Measurements from ENCODE around the gene ATP6V1D. TPM values are rescaled to one million over a fixed set of nuclear protein-coding genes. Genes with fewer than 3 reads are reported as not detected.
A peak's percentile ranks its signal among the peaks of the same experiment; 100 is the strongest.
"Not testable (repeated sequence)": the region's sequence is repeated elsewhere in the genome, so short reads cannot be mapped to it uniquely, and the experiment has no call there.

The ATP6V1D gene
- total and polyA plus RNA-seq, 9 donors = 60.9 to 80.6 (median 69.2) TPM

- Histone ChIP-seq H3K27ac (ENCODE audit: low read length) (no peak overlapping the region), H3K9me3 (replicated peaks; ENCODE audit: control insufficient read depth, low read depth, low read length) (no peaks in the 10 kb centered on the region), H3K4me1 (ENCODE audit: control insufficient read depth, insufficient read depth, low read length) (no peaks in the 10 kb centered on the region), H3K27me3 (ENCODE audit: control insufficient read depth, insufficient read depth, low read length) (no peaks in the 10 kb centered on the region), H3K36me3 (ENCODE audit: control insufficient read depth, insufficient read depth, low read length) (peaks cover 28% of the 10 kb centered on the region), H3K4me3 (ENCODE audit: low read length) (no peak overlapping the region)
- no peak for DNase-seq
Observed at GRCh38 chr14:67345583-67345982, 14.0 kb downstream of the ATP6V1D start.

DNA sequence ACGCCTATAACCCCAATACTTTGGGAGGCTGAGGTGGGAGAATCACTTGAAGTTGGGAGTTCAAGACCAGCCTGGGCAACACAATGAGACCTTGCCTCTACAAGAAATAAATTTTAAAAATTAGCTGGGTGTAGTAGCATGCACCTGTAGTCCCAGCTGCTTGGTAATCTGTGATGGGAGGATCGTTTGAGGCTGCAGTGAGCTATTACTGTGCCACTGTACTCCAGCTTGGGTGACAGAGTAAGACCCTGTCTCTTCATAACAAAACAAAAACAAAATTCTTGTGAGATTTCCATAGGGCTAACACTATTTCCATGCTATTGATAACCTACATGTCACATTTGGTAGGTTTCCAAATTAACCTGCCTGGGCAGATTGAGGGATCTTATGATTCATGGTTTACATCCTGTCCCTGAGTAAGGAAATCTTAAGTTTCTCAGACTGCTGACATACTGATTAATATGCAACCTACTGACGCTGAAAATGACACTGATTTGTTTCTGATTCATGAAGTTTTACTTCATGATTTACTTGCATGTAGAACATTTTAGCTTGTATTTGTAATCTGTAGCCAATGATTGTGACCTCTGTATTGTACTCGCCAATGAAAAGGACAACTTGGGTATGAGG, 15.9 kb downstream of the ATP6V1D start:
- no peaks in the 10 kb centered on the region for H3K27me3 ChIP-seq (ENCODE audit: control insufficient read depth, insufficient read depth, low read length)
- no CpG with 5 or more reads among the region's 4 CpGs for WGBS (ENCODE audit: insufficient coverage)
- peaks cover 23% of the 10 kb centered on the region for H3K36me3 ChIP-seq (ENCODE audit: control insufficient read depth, insufficient read depth, low read length)
- H3K9me3 ChIP-seq (replicated peaks; ENCODE audit: control insufficient read depth, low read depth, low read length) = no peaks in the 10 kb centered on the region
- DNase-seq = no peak
- H3K27ac ChIP-seq (ENCODE audit: low read length) = no peak overlapping the region
- H3K4me1 ChIP-seq (ENCODE audit: control insufficient read depth, insufficient read depth, low read length) = no peaks in the 10 kb centered on the region
- H3K4me3 ChIP-seq (ENCODE audit: low read length) = no peak overlapping the region

GRCh38 chr14:67341231-67341630, 18.4 kb downstream of the ATP6V1D start:
- not testable (repeated sequence) for H3K4me1 ChIP-seq (ENCODE audit: control insufficient read depth, insufficient read depth, low read length); H3K4me3 ChIP-seq (ENCODE audit: low read length); H3K27me3 ChIP-seq (ENCODE audit: control insufficient read depth, insufficient read depth, low read length); DNase-seq; H3K9me3 ChIP-seq (replicated peaks; ENCODE audit: control insufficient read depth, low read depth, low read length); H3K27ac ChIP-seq (ENCODE audit: low read length)
- 97% methylated on average over 13 of the region's 31 CpGs for WGBS (ENCODE audit: insufficient coverage)
- H3K36me3 ChIP-seq (ENCODE audit: control insufficient read depth, insufficient read depth, low read length) = peaks cover 33% of the 10 kb centered on the region

- Histone ChIP-seq H3K4me3 (ENCODE audit: low read length) (no peak overlapping the region), H3K9me3 (replicated peaks; ENCODE audit: control insufficient read depth, low read depth, low read length) (no peaks in the 10 kb centered on the region), H3K4me1 (ENCODE audit: control insufficient read depth, insufficient read depth, low read length) (no peaks in the 10 kb centered on the region), H3K36me3 (ENCODE audit: control insufficient read depth, insufficient read depth, low read length) (peaks cover 37% of the 10 kb centered on the region), H3K27ac (ENCODE audit: low read length) (no peak overlapping the region), H3K27me3 (ENCODE audit: control insufficient read depth, insufficient read depth, low read length) (no peaks in the 10 kb centered on the region)
- no CpG with 5 or more reads among the region's 2 CpGs for WGBS (ENCODE audit: insufficient coverage)
- DNase-seq = no peak
Observed at GRCh38 chr14:67335781-67336180, 23.8 kb downstream of the ATP6V1D start.

DNA sequence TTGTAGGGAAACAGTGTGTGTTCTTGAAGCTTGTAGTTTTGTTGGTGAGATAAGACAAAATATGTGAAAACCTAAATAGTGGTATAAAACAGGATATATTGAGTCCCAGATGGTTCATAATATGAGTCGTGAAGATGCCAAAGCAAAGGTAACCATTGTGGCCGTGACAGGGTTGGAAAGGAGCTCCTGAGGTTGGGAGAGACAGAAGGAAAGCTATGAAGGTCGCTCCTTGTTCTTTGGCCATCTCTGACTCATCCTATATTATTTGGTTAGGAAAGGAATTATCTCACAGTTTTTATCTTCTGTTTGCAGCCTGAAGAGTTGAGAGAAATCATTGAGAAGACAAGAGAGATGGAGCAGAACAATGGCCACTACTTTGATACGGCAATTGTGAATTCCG, 27.1 kb downstream of the ATP6V1D start:
- H3K27ac ChIP-seq (ENCODE audit: low read length) = no peak overlapping the region
- 100% methylated on average over 1 of the region's 5 CpGs for WGBS (ENCODE audit: insufficient coverage)
- peaks cover 22% of the 10 kb centered on the region for H3K36me3 ChIP-seq (ENCODE audit: control insufficient read depth, insufficient read depth, low read length)
- no peaks in the 10 kb centered on the region for H3K27me3 ChIP-seq (ENCODE audit: control insufficient read depth, insufficient read depth, low read length)
- no peak for DNase-seq
- no peaks in the 10 kb centered on the region for H3K4me1 ChIP-seq (ENCODE audit: control insufficient read depth, insufficient read depth, low read length)
- H3K9me3 ChIP-seq (replicated peaks; ENCODE audit: control insufficient read depth, low read depth, low read length) = no peaks in the 10 kb centered on the region
- H3K4me3 ChIP-seq (ENCODE audit: low read length) = no peak overlapping the region

GRCh38 chr14:67331368-67332125, 28.1 kb downstream of the ATP6V1D start:
- no peak overlapping the region for H3K27ac ChIP-seq (ENCODE audit: low read length)
- no CpG with 5 or more reads among the region's 5 CpGs for WGBS (ENCODE audit: insufficient coverage)
- no peak for DNase-seq
- H3K4me1 ChIP-seq (ENCODE audit: control insufficient read depth, insufficient read depth, low read length) = no peaks in the 10 kb centered on the region
- H3K36me3 ChIP-seq (ENCODE audit: control insufficient read depth, insufficient read depth, low read length) = peaks cover 16% of the 10 kb centered on the region
- H3K27me3 ChIP-seq (ENCODE audit: control insufficient read depth, insufficient read depth, low read length) = no peaks in the 10 kb centered on the region
- H3K4me3 ChIP-seq (ENCODE audit: low read length) = no peak overlapping the region
- H3K9me3 ChIP-seq (replicated peaks; ENCODE audit: control insufficient read depth, low read depth, low read length) = no peaks in the 10 kb centered on the region

DNA sequence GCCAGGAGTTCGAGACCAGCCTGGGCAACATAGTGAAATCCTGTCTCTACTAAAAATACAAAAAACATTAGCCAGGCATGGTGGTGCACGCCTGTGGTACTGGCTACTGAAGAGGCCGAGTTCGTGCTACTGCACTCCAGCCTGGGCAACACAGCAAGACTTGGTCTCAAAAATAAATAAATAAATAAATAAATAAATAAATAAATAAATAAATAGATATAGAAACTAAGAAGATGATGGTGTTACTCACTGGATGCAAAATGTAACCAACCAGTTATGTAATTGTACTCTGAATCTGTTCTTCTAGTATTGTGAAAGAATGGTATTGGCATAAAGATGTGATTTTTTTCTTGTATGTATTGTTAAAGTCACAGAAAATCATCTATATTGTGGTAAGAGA, 29.9 kb downstream of the ATP6V1D start:
- not testable (repeated sequence) for H3K9me3 ChIP-seq (replicated peaks; ENCODE audit: control insufficient read depth, low read depth, low read length); DNase-seq; H3K4me3 ChIP-seq (ENCODE audit: low read length); H3K27ac ChIP-seq (ENCODE audit: low read length); H3K4me1 ChIP-seq (ENCODE audit: control insufficient read depth, insufficient read depth, low read length); H3K27me3 ChIP-seq (ENCODE audit: control insufficient read depth, insufficient read depth, low read length)
- peaks cover 11% of the 10 kb centered on the region for H3K36me3 ChIP-seq (ENCODE audit: control insufficient read depth, insufficient read depth, low read length)
- no CpG with 5 or more reads among the region's 4 CpGs for WGBS (ENCODE audit: insufficient coverage)

GRCh38 chr14:67319142-67319541, 40.5 kb downstream of the ATP6V1D start:
- Histone ChIP-seq H3K27me3 (ENCODE audit: control insufficient read depth, insufficient read depth, low read length) (no peaks in the 10 kb centered on the region), H3K4me1 (ENCODE audit: control insufficient read depth, insufficient read depth, low read length) (no peaks in the 10 kb centered on the region), H3K27ac (ENCODE audit: low read length) (no peak overlapping the region), H3K36me3 (ENCODE audit: control insufficient read depth, insufficient read depth, low read length) (peaks cover 9% of the 10 kb centered on the region), H3K4me3 (ENCODE audit: low read length) (no peak overlapping the region), H3K9me3 (replicated peaks; ENCODE audit: control insufficient read depth, low read depth, low read length) (no peaks in the 10 kb centered on the region)
- peak; percentile 5 for DNase-seq

DNA sequence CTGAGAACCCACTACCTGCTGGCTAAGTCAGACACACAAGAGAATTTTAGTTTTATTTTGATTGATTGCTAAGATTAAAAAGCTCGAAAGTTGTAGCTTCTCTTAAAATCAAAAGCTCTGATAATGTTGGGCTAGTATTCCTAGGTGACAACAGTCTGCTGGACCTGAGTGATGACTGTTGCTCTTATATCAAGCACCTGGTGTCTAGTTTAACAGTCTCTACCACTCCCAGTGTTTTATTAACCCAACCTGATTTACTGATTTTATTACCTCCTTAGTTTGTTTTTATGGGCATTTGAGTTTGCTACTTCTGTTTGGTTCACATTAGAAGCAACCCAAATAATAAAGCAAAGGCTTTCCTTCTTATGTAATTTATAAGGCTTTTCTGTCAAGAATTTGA, 41.8 kb downstream of the ATP6V1D start:
- H3K36me3 ChIP-seq (ENCODE audit: control insufficient read depth, insufficient read depth, low read length) = peaks cover 4% of the 10 kb centered on the region
- no peak for DNase-seq
- no peaks in the 10 kb centered on the region for H3K4me1 ChIP-seq (ENCODE audit: control insufficient read depth, insufficient read depth, low read length)
- H3K9me3 ChIP-seq (replicated peaks; ENCODE audit: control insufficient read depth, low read depth, low read length) = no peaks in the 10 kb centered on the region
- H3K27ac ChIP-seq (ENCODE audit: low read length) = no peak overlapping the region
- no CpG with 5 or more reads among the region's 1 CpG for WGBS (ENCODE audit: insufficient coverage)
- no peak overlapping the region for H3K4me3 ChIP-seq (ENCODE audit: low read length)
- H3K27me3 ChIP-seq (ENCODE audit: control insufficient read depth, insufficient read depth, low read length) = no peaks in the 10 kb centered on the region

- no CpG with 5 or more reads among the region's 1 CpG for WGBS (ENCODE audit: insufficient coverage)
- Histone ChIP-seq H3K4me1 (ENCODE audit: control insufficient read depth, insufficient read depth, low read length) (no peaks in the 10 kb centered on the region), H3K36me3 (ENCODE audit: control insufficient read depth, insufficient read depth, low read length) (peaks cover 5% of the 10 kb centered on the region), H3K27ac (ENCODE audit: low read length) (no peak overlapping the region), H3K27me3 (ENCODE audit: control insufficient read depth, insufficient read depth, low read length) (no peaks in the 10 kb centered on the region), H3K4me3 (ENCODE audit: low read length) (no peak overlapping the region), H3K9me3 (replicated peaks; ENCODE audit: control insufficient read depth, low read depth, low read length) (no peaks in the 10 kb centered on the region)
- DNase-seq = no peak
Observed at GRCh38 chr14:67313153-67313552, 46.5 kb downstream of the ATP6V1D start.

Data from muscle of leg (tissue), 11 donors.